HG02938 (cell line): ENCODE measurements around the gene TXNDC11.

Source experiments
- ATAC-seq: cut with Tn5 transposase; IDR thresholded peaks from one replicate; pipeline ENCODE4 v1.9.1; 2021; ENCODE audit warnings: mild to moderate bottlenecking, moderate library complexity; ENCODE audit not compliant: unreplicated experiment

The TXNDC11 gene

GRCh38 chr16:11725457-11725856 lies 17.2 kb downstream of the TXNDC11 start:
- ATAC-seq: no peak

DNA sequence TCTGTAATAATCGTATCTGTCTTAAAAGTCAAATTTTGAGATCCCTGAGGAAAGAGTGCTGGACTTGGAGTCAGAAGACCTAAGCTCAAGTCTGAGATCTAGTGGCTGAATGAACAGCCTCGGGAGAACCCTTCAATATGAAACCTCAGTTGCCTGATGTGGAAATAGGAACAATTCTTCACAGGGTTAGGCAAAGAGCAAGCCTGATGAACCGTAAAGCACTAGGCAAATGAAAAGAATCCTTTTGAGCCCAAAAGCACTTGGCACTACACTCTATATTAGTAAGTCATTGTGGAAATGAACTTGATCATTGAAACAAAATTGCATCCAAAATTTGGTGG lies 20.2 kb downstream of the TXNDC11 start:
- ATAC-seq: no peak

DNA sequence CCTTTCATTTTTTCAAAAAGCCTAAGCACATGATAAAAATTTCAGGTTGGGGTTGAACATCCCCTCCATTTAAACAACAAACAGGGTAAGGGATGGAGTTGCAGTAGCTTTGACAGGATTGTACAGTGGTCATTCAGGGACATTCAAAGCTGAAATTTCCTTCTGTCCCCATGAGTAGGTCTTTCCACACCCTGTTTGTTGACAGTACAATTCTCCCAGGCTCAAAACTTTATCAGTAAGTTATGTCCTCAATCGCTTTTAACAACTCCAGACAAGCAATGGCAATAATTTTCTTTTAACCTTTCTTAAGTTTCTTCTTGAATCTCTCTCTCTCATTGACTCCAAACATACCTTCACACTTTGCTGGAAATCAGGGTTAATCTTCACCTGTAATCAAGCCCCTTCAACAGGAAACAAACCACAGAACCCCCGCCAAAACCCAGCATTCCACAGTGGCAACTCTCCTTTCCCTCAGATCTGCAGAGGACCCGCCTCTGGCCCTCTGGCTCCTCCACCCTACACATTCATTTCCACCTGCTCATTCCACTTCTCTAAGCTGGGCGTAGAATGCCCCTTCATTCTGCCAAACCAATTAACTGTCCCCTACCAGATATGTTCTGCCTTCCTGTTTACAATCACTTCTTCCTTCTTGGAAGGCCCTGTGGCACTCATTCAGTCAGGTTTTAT lies 20.7 kb downstream of the TXNDC11 start:
- no peak for ATAC-seq

- ATAC-seq: no peak
Observed at GRCh38 chr16:11719762-11720161, 22.9 kb downstream of the TXNDC11 start.

DNA sequence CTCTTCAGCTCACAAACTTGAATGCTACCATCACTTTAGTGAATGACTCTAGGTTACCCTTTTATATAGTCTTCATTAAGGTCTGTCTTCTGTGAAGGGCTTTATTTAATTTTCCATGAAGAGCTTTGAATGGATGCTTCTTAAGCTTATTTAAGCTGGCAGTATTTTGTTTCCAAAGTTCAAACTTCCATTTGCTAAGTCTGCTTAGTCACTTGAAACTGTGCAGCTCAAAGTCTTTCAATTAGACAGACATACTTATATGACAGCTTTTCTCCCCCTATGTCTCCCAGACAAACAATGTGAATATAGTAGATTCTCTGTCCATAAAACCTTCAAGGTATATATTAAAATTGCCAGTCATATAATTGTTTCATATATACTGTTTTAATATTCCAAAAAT lies 23.5 kb downstream of the TXNDC11 start:
- ATAC-seq: no peak

DNA sequence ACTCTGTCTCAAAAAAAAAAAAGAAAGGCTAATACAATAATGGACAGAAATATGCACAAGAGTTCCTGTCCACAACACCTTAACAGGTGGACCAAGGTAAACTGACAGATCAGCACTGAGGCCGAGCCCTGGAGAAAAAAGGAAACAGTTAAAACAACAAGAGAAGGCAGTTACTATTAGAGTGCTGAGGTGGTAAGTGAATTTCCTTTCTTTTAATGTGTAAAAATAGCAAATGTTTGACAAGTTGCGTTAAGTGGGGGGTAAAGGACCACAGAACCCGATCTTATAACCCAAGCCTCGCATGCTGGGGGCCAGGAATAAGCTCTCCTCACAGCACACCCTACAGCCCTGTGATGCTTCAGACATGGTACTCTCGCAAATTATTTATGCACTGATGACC lies 24.8 kb downstream of the TXNDC11 start:
- ATAC-seq: no peak

DNA sequence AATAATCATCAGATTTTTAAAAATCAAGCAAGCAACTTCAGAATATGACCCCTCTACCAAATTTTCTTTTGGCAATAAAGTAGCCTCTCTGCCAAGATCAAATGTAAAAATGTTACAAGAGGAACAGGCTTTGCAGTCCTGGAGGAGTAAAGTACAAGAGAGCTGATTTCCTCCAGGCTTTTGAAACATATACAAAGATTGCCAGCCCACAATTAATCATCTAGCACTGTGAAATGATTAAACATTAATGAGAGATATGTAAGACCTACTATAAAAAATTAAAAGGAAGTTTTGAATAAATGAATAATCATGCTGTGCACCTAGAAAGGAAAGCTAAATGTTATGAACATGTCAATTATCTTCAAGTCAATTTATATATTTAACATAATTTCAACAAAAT lies 26.3 kb downstream of the TXNDC11 start:
- ATAC-seq: no peak

DNA sequence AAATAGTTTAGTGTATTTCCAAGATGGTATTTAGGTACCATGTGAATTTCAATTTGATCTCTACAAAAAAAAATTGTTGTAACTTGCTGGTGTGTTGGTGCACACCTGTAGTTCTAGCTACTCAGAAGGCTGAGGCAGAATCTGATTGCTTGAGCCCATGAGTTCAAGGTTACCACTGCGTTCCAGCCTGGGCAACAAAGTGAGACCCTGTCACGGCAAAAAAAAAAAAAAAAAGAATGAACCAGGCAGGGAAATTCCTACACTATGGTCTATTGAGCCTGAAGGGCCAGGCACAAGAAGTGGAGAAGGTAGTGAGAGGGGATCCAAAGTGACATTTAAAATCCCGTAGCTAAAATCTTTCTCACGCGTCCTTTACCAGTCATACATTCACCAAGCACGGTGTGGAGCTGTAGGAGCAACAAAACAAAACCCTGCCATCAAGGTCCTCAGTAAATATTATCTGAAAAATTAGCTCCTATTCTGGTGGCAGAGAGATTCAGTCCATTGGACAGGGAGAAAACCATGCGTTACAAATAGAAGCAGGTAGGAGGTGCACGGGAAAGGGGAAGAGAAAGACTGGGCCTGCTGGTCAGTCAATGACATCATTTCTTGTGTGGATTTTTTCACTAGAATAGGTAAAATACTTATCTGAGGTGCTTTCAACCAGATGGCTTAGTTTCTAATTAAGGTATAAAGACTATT lies 27.3 kb downstream of the TXNDC11 start:
- ATAC-seq: no peak

- no peak for ATAC-seq
Observed at GRCh38 chr16:11712122-11712521, 30.5 kb downstream of the TXNDC11 start.

DNA sequence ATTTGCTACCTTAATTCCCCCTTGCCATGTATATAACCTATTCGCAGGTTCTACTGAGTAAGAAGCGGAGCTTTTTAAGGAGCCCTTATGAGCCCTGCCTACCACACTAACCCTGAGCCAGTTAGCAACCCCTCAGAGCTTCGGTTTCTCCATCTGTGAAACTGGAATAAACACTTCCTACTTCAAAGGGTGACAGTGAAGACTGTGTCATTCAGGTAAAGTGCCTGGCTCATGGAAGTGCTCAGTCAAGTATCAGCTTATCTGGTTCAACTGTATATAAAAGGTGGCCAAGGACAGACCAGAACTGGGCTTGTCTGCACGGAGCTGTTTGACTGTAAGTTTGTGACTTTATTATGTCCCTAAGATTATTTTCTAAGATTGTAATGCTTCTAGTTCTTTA lies 31.0 kb downstream of the TXNDC11 start:
- ATAC-seq: no peak

DNA sequence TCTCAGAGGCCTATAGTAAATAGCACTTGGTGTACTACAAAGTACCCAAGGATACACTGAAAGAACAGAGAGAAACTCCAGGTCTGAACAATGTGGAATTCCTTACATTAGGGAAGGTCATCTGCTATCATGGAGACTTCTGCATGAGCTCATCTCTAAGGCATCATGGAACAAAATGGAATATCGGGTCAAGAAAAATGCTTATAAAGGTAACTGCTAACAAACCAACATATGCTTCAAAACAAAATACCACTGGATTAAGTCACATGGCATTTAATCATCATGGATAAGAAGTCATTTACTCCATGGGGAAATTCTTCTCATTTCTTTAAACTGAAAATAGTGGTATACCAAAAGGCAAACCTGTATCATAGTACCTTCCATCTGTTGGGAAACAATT lies 34.2 kb downstream of the TXNDC11 start:
- ATAC-seq: no peak

- no peak for ATAC-seq
Observed at GRCh38 chr16:11707679-11708197, 34.9 kb downstream of the TXNDC11 start.

- no peak for ATAC-seq
Observed at GRCh38 chr16:11706180-11706742, 36.4 kb downstream of the TXNDC11 start.

DNA sequence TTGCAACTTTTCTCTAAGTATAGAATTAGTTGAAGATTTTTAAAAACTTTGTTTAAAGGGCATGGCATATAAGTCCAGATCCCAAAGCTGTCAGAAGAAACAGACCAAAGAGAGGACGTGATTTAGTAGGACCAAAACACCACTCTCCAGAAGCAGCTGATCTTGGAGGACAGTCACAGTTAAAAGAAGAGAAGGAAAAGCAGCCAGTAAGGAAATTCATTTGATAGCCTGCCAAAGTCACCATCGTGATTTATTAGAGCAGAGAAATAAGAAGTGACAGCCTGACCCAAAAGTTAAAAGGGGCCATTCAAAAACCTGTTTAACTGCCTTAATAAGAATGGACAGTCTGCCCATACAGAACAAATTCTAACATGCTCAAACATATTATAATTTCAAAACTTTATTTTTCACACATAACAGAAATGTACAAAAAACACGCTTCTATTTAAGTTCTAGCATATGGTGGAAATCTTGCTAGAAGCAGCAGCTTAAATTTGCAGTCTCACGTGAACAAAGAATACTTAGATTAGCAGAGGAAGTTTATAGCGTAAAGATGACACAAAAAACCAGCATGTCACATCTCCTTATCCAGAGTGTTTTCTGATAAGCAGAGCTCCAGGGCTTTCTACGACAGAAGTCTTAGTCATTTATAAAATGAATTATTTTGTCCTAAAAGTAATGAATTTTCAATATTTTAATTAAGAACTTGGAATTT lies 37.2 kb downstream of the TXNDC11 start:
- no peak for ATAC-seq

GRCh38 chr16:11700264-11701029 lies 42.2 kb downstream of the TXNDC11 start:
- ATAC-seq: no peak

GRCh38 chr16:11699234-11699894 lies 43.3 kb downstream of the TXNDC11 start:
- no peak for ATAC-seq

- ATAC-seq: no peak
Observed at GRCh38 chr16:11698271-11698689, 44.4 kb downstream of the TXNDC11 start.

GRCh38 chr16:11697319-11697718 lies 45.3 kb downstream of the TXNDC11 start:
- ATAC-seq: no peak

- no peak for ATAC-seq
Observed at GRCh38 chr16:11696266-11697012, 46.2 kb downstream of the TXNDC11 start.

DNA sequence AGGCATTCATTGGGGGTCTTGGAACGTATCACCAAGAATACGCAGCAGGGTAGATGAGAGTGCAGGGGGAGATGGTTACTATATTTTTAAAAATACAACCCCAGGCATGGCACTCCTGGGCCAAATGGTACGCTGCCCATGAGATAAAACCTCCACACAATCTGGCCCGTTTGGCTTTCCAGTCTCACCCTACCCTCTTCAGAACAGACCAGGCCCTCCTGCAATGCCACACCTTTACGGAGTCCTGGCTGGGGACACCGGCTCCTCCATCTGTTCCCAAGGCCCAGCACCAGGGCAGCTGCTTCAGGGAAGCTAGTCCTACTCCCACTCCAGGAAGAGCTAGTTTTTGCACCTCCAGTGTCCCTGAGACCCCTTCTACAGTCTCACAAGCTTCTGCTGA lies 50.0 kb downstream of the TXNDC11 start:
- no peak for ATAC-seq
